ENCODE measurements around the gene OPCML.

DNA sequence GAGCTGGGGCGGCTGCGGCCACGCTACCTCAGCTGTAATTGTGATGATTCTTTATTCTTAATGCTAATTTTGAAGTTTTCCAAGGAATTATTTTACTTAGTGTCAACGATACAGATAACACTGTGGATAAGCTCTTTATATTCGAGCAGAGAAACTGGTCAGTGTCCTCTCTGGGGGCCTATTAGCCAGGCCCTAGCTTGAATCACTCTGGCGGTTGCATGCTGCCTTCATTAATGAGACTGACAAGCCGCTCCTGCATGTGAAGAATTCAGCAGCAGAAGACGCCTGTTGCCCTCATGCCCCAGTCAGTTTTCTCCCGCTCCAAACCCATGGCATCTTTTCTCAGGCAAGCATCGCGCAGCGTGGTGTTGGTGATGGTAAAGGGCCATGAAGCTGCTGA is 851.7 kb downstream of the OPCML start:
- TF ChIP-seq, protein P1, sequence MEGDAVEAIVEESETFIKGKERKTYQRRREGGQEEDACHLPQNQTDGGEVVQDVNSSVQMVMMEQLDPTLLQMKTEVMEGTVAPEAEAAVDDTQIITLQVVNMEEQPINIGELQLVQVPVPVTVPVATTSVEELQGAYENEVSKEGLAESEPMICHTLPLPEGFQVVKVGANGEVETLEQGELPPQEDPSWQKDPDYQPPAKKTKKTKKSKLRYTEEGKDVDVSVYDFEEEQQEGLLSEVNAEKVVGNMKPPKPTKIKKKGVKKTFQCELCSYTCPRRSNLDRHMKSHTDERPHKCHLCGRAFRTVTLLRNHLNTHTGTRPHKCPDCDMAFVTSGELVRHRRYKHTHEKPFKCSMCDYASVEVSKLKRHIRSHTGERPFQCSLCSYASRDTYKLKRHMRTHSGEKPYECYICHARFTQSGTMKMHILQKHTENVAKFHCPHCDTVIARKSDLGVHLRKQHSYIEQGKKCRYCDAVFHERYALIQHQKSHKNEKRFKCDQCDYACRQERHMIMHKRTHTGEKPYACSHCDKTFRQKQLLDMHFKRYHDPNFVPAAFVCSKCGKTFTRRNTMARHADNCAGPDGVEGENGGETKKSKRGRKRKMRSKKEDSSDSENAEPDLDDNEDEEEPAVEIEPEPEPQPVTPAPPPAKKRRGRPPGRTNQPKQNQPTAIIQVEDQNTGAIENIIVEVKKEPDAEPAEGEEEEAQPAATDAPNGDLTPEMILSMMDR (IDR thresholded peaks at IDR 0.05; ENCODE audit: low read length) = no peak
- TF ChIP-seq EZH2 (IDR thresholded peaks at IDR 0.05; ENCODE audit: borderline replicate concordance, low read length) = no peak

All from OCI-LY1 (cell line).